HG02938 (cell line): ENCODE measurements around the gene PGP.

Source experiments
- ATAC-seq: cut with Tn5 transposase; IDR thresholded peaks from one replicate; pipeline ENCODE4 v1.9.1; 2021; ENCODE audit warnings: mild to moderate bottlenecking, moderate library complexity; ENCODE audit not compliant: unreplicated experiment

The PGP gene

GRCh38 chr16:2200313-2200712, 14.3 kb downstream of the PGP start:
- no peak for ATAC-seq

GRCh38 chr16:2199621-2200139, 15.0 kb downstream of the PGP start:
- no peak for ATAC-seq

- ATAC-seq, result no peak
Observed at GRCh38 chr16:2199095-2199494, 15.5 kb downstream of the PGP start.

GRCh38 chr16:2198283-2198682, 16.4 kb downstream of the PGP start:
- no peak for ATAC-seq

GRCh38 chr16:2197765-2198164, 16.9 kb downstream of the PGP start:
- ATAC-seq, result no peak

DNA sequence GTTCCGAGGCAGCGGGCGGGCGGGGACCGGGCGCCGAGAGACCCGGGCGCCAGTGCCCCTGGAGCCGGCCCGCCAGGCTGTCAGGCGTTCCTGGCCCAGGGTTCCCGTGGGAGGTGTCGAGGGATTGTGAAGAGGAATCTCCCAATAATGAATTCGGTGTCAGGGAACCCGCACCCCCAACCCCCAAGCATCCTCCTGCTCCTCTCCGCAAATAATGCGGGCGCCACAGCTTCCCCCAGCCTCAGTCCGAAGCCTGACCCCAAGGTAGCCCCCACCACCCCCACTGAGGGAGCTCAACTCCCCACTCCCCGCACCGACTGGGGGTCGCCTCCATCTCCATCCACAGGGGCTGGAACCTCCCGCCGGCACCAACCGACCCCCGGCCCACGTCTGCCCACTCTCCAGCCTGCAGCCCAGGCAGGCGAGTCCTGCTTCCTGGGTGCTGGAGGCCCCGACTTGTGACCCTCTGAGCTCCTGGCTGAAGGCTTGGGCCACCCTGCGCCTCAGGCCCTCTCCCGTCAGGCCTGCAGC, 17.6 kb downstream of the PGP start:
- no peak for ATAC-seq

- no peak for ATAC-seq
Observed at GRCh38 chr16:2196162-2196980, 18.3 kb downstream of the PGP start, which contains the start of gene CASKIN1. Gene CASKIN1 (minus strand): TSS chr16:2196605. CDS start chr16:2196432, 173 bp downstream.

DNA sequence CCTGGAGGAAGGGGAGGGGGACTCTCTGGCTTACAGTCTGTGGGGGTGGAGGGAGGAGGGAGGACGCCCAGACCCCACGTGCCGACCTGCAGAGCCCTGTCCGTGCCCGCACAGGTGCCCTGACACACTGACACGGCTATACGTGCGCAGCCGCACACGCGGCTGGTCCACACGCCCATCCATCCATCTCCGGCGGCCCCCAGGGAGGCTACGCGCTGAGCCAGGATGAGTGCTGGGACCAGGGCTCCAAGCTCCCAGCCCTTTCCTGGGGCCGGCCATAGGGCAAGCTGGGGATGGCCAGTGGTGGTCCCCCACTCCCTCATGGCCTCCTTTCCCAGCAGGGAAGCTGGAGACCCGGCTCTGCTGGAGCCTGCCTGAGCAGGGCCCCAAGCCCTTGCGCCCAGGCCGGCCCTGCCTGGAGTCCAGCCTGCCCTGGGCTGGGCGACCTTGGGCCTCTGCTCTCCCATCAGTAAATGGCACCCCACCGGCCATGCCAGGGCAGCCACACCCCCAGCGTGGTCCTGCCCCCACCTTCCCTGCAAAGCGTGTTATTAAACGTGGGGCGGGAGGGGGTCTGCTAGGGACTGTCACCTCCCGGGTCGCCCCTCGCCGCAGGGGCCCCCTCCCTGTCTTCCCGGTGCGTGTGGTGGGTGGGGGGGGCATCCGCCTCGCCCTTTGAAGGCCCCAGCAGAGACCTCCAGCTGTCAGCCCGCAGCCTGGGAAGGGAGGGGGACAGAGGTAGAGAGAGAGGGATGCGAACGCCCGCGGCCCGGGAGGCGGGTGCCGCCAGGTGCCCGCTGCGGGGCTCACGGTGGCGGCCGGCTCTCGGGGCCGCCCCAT, 19.1 kb downstream of the PGP start:
- no peak for ATAC-seq

DNA sequence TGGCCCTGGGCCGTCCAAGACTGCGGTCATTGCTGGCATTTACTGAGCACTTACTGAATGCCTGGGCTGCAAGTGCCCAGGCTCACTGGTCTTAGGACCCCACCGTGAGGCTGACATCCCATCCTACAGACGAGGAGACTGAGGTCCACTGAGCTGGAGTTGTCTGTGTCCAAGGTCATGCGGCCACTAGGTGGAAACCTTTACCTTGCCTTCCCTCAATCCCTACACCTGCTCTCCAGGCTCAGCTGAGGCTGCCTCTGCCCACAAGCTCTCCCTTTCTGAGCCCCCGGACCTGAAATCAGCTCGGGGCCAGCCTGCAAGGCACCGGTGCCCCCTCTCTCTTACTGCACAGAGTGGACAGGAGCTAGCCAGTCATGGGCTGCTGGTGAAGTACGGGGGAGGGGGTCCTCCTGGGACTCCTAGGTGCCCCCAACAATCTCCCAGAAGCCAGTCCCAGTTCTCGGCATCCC, 19.8 kb downstream of the PGP start:
- ATAC-seq, result no peak

DNA sequence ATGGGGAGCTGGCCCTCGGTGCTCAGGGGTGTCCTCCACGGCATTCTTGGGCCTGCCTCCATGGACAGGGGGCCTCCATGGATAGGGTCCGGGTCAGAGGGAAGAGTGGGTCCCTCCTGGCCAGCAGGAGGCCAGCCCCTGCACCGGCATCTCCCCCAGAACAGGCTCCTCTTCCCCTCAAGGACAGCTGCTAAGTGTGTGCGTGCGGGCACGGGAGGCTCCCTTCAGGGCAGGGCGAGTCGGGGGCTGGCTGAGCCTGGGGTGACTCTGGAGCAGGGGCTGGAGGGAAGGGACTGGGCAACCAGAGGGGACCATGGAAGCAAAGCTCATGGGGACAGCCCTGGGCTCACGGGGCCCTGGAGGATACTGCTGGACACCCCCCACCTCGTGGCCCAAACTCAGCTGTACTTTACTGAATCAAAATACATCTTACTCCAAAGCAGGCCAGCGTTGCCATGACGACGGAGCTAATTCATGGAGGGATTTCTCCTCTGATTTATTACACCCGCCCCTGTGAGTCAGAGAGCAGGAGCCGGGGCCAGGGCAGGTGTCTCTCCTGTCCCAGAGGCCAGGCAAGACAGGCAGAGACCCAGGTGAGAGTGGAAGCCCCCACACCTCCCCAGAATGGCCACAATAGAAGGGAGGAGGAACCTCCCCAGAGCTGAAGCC, 20.3 kb downstream of the PGP start:
- no peak for ATAC-seq

GRCh38 chr16:2191446-2191706, 23.3 kb downstream of the PGP start:
- no peak for ATAC-seq

- ATAC-seq, result no peak
Observed at GRCh38 chr16:2190659-2191445, 23.8 kb downstream of the PGP start.

- no peak for ATAC-seq
Observed at GRCh38 chr16:2190002-2190658, 24.5 kb downstream of the PGP start.

- no peak for ATAC-seq
Observed at GRCh38 chr16:2189252-2189893, 25.3 kb downstream of the PGP start.

DNA sequence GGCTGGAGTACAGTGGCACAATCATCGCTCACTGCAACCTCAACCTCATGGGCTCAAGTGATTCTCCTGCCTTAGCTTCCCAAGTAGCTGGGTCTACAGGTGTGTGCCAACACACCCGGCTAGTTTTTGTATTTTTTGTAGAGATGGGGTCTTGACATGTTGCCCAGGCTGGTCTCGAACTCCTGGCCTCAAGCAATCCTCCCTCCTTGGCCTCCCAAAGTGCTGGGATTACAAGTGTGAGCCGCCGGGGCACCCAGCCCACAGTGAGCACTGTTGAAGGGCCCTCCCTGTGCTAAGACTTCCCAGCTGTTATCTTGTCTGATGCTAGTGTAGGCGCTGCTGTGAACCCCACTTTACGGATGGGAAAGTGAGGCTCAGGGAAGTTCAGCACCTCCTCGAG, 26.2 kb downstream of the PGP start:
- no peak for ATAC-seq

- no peak for ATAC-seq
Observed at GRCh38 chr16:2187212-2187611, 27.4 kb downstream of the PGP start.

- ATAC-seq, result no peak
Observed at GRCh38 chr16:2186505-2186904, 28.1 kb downstream of the PGP start.

DNA sequence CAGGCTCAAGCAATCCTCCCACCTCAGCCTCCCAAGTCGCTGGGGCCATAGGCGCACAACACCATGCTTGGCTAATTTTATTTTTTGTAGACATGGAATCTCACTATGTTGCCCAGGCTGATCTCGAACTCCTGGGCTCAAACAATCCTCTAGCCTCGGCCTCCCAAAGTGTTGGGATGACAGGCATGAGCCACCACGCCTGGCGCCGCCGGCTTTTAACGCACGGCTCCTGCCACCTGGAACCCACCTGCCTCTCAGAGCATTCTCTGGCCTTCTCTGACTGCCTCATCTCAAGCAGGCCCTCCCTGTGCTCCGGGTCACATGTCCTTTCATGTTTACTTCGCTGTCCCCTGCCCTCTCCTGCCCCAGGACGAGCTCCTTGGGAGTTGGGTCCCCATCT, 28.6 kb downstream of the PGP start:
- ATAC-seq, result no peak

- ATAC-seq, result no peak
Observed at GRCh38 chr16:2184962-2185361, 29.7 kb downstream of the PGP start.
